ENCODE results near the gene PHACTR1. TPM values are rescaled to one million over a fixed set of nuclear protein-coding genes. Genes with fewer than 3 reads are reported as not detected.

The PHACTR1 gene
- total and polyA plus RNA-seq, 4 donors: 0.31 to 1.5 (median 0.79) TPM

- WGBS: 82% methylated on average over 2 of the region's 2 CpGs
- TF ChIP-seq RAD21 (IDR thresholded peaks at IDR 0.05) (no peak), HNF4A (conservative IDR thresholded peaks at IDR 0.05) (no peak), JUND (IDR thresholded peaks at IDR 0.05) (no peak), HNF4G (IDR thresholded peaks at IDR 0.05) (no peak), SP1 (IDR thresholded peaks at IDR 0.05) (no peak), REST (IDR thresholded peaks at IDR 0.05) (no peak), CTCF (IDR thresholded peaks at IDR 0.05; ENCODE audit: low read depth, low read length, missing input control) (no peak), MAX (IDR thresholded peaks at IDR 0.05) (no peak), TAF1 (conservative IDR thresholded peaks at IDR 0.05) (no peak), FOXA1 (IDR thresholded peaks at IDR 0.05) (no peak), ZBTB33 (IDR thresholded peaks at IDR 0.05) (no peak), NR2F2 (IDR thresholded peaks at IDR 0.05) (no peak), EGR1 (IDR thresholded peaks at IDR 0.05; ENCODE audit: low read depth in 2 of 2) (no peak), RXRA (IDR thresholded peaks at IDR 0.05) (no peak), ATF3 (IDR thresholded peaks at IDR 0.05) (no peak), GABPA (IDR thresholded peaks at IDR 0.05 in 1 of 2, conservative IDR thresholded peaks at IDR 0.05 in 1 of 2) (no peak), YY1 (IDR thresholded peaks at IDR 0.05) (no peak), FOXA2 (IDR thresholded peaks at IDR 0.05) (no peak)
- no peak overlapping the region for H3K9ac ChIP-seq (ENCODE audit: low read depth in 1 of 2, low read length in 2 of 2)
- no peak for DNase-seq (ENCODE audit: low spot score)
- H3K27me3 ChIP-seq (ENCODE audit: control insufficient read depth in 4 of 4, insufficient read depth in 4 of 4, low read length in 3 of 4): no peaks in the 10 kb centered on the region
- no peak overlapping the region for H3K27ac ChIP-seq (ENCODE audit: low read depth in 1 of 2, low read length in 2 of 2)
- no peaks in the 10 kb centered on the region for H3K9me3 ChIP-seq (ENCODE audit: control insufficient read depth in 4 of 4, low read length in 3 of 4)
- no peaks in the 10 kb centered on the region for H3K36me3 ChIP-seq (ENCODE audit: control insufficient read depth in 4 of 4, insufficient read depth in 3 of 4, low read depth in 1 of 4, low read length in 3 of 4)
- H3K4me3 ChIP-seq (ENCODE audit: low read depth in 1 of 3, low read length in 3 of 3): no peak overlapping the region
- no peaks in the 10 kb centered on the region for H3K4me1 ChIP-seq (ENCODE audit: control insufficient read depth in 4 of 4, insufficient read depth in 4 of 4, low read length in 3 of 4)
Observed at GRCh38 chr6:13163161-13163944, 446.8 kb downstream of the PHACTR1 start.

Data from liver (tissue), 9 donors.